HepG2 (cell line): ENCODE results near the gene PPP1R1B. TPM values are rescaled to one million over a fixed set of nuclear protein-coding genes. Genes with fewer than 3 reads are reported as not detected.

ENCODE experiments used
- FOSL1 ChIP-seq: sonication (generic); formaldehyde crosslinking; IDR thresholded peaks from 2 replicates; pipeline ENCODE4 v1.9.0; 2021; ENCODE audit warnings: missing genetic modification reagents, borderline replicate concordance
- FOXK1 ChIP-seq: sonication (generic); formaldehyde crosslinking; IDR thresholded peaks from 2 replicates; pipeline ENCODE4 v1.4.0; 2020; ENCODE audit warnings: low read depth, missing genetic modification reagents, borderline replicate concordance
- MTA1 ChIP-seq: sonication (generic); formaldehyde crosslinking; IDR thresholded peaks from 2 replicates; pipeline ENCODE4 v1.4.0; 2020; ENCODE audit warnings: missing genetic modification reagents, mild to moderate bottlenecking, borderline replicate concordance
- PCBP1 ChIP-seq: fragments of 200-400 bp; formaldehyde crosslinking; IDR thresholded peaks from 2 replicates; pipeline ENCODE4 v1.6.1; 2017; ENCODE audit warnings: mild to moderate bottlenecking, low read depth, low read length, borderline replicate concordance
- ZNF44 ChIP-seq: sonication (generic); formaldehyde crosslinking; IDR thresholded peaks from 2 replicates; pipeline ENCODE4 v1.5.1; 2020; ENCODE audit warnings: mild to moderate bottlenecking, missing genetic modification reagents
- ZNF589 ChIP-seq: sonication (generic); formaldehyde crosslinking; conservative IDR thresholded peaks from 2 replicates; pipeline ENCODE4 v1.8.0; 2022; ENCODE audit warnings: mild to moderate bottlenecking, moderate library complexity, missing genetic modification reagents
- ZNF7 ChIP-seq: IDR thresholded peaks from 2 replicates; pipeline ENCODE4 v1.6.1; 2016; ENCODE audit warnings: missing biosample characterization, missing genetic modification reagents
- polyA plus RNA-seq, 8 experiments: library from polyadenylated mRNA; depleted of rRNA in 3 of 8; stranded (reverse) in 7 of 8; unstranded in 1 of 8; fragments of >200 nt; fragmentation: Illumina TruSeq in 4 of 8; extraction: Trizol in 4 of 8; gene quantifications; 2 replicates each; pipeline versions ENCODE4 v1.2.1 to v1.2.3, GENCODE V29; 2011 to 2016; ENCODE audit warnings: low read depth in 4 of 8, missing spikeins in 1 of 8, mixed read lengths in 1 of 8; ENCODE audit not compliant: insufficient read depth in 1 of 8
- total RNA-seq, 5 experiments: library from RNA; depleted of rRNA; stranded (reverse); fragments of >200 nt; fragmentation: Illumina TruSeq; extraction: Trizol; gene quantifications; 2 replicates each; pipeline ENCODE4 v1.2.3, GENCODE V29; 2016; ENCODE audit warnings: low read depth in 1 of 5
- TF ChIP-seq, protein P1 (sequence below): sonication (generic); formaldehyde crosslinking; IDR thresholded peaks from 2 replicates; pipeline ENCODE4 v1.9.0; 2021; ENCODE audit warnings: missing genetic modification reagents, borderline replicate concordance
- TF ChIP-seq, protein P2 (sequence below): sonication (generic); formaldehyde crosslinking; conservative IDR thresholded peaks from 2 replicates; pipeline ENCODE4 v1.4.0; 2020; ENCODE audit warnings: missing genetic modification reagents
- TF ChIP-seq, protein P3 (sequence below): sonication (generic); formaldehyde crosslinking; IDR thresholded peaks from 2 replicates; pipeline ENCODE4; 2020; ENCODE audit warnings: missing genetic modification reagents, mild to moderate bottlenecking, borderline replicate concordance
- TF ChIP-seq, protein P4 (sequence below): sonication (generic); formaldehyde crosslinking; conservative IDR thresholded peaks from 2 replicates; pipeline ENCODE4 v1.8.0; 2022; ENCODE audit warnings: missing genetic modification reagents
- TF ChIP-seq, protein P5 (sequence below): sonication (generic); formaldehyde crosslinking; IDR thresholded peaks from 2 replicates; pipeline ENCODE4 v1.4.0; 2020; ENCODE audit warnings: missing genetic modification reagents
- TF ChIP-seq, protein P6 (sequence below): sonication (generic); formaldehyde crosslinking; IDR thresholded peaks from 2 replicates; pipeline ENCODE4 v1.9.0; 2022; ENCODE audit warnings: missing genetic modification reagents, mild to moderate bottlenecking, borderline replicate concordance
- TF ChIP-seq, protein P7 (sequence below): sonication (generic); IDR thresholded peaks from 2 replicates; pipeline ENCODE4 v1.6.1; 2016; ENCODE audit warnings: low read depth, borderline replicate concordance

The PPP1R1B gene
- total and polyA plus RNA-seq, 2 of the 13 experiments (the other 11 are each of a cell fraction or from before 2014, with no cell fraction given), result 0.08 TPM; not detected in 1

DNA sequence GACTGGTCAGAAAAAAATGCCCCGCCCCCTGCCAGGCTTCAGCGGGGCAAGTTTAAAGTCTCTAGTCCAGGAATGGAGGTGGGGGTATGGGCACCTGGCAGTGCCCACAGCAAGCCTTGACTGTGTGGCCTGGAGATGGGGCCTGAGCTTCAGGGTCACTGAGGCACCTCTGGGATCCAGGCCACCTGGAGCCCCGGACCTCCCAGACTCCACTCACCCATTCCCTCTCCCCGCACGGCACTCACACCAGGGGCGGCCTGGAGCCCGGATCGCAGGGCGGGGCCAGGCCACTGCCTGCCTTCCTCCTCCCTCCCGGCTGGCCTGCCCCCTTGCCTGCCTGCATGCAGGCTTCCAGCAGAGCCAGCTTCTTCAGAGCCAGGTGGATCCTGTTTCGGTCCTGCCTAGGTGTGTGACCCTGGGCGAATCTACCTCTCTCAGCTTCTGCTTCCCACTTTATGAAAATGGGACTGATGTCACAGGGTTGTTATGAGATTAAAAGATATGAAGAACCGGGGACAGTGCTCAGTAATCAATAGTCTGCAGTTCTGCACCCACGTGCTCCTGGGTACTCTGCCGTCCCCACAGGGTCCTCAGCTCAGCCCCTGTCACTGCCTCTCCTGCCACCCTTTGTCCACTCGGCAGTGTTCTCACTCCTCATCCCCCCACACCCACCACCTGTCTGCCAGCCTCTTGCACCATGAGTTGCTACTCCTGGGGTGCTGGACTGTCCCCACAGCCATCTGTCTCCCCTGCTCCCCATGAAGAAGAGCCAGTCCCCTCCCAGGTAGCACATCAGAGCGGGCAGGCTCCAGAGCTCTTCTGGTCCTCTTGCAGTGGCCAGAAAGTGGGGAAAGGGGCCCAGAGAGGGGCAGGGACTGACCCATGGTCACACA, 37.2 kb downstream of the PPP1R1B start (continued):
- TF ChIP-seq FOSL1 (CRISPR knock-in tag), result no peak
- TF ChIP-seq, protein P1, sequence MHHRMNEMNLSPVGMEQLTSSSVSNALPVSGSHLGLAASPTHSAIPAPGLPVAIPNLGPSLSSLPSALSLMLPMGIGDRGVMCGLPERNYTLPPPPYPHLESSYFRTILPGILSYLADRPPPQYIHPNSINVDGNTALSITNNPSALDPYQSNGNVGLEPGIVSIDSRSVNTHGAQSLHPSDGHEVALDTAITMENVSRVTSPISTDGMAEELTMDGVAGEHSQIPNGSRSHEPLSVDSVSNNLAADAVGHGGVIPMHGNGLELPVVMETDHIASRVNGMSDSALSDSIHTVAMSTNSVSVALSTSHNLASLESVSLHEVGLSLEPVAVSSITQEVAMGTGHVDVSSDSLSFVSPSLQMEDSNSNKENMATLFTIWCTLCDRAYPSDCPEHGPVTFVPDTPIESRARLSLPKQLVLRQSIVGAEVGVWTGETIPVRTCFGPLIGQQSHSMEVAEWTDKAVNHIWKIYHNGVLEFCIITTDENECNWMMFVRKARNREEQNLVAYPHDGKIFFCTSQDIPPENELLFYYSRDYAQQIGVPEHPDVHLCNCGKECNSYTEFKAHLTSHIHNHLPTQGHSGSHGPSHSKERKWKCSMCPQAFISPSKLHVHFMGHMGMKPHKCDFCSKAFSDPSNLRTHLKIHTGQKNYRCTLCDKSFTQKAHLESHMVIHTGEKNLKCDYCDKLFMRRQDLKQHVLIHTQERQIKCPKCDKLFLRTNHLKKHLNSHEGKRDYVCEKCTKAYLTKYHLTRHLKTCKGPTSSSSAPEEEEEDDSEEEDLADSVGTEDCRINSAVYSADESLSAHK (CRISPR knock-in tag), result no peak
- no peak for TF ChIP-seq FOXK1 (CRISPR knock-in tag)
- TF ChIP-seq PCBP1, result 0 out of 2 replicates have a peak, but pooled peaks have one; percentile 37
- 0 out of 2 replicates have a peak, but pooled peaks have one; percentile 22 for TF ChIP-seq ZNF44 (CRISPR knock-in tag)
- TF ChIP-seq, protein P2, sequence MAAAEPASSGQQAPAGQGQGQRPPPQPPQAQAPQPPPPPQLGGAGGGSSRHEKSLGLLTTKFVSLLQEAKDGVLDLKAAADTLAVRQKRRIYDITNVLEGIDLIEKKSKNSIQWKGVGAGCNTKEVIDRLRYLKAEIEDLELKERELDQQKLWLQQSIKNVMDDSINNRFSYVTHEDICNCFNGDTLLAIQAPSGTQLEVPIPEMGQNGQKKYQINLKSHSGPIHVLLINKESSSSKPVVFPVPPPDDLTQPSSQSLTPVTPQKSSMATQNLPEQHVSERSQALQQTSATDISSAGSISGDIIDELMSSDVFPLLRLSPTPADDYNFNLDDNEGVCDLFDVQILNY (CRISPR knock-in tag), result no peak
- TF ChIP-seq, protein P3, sequence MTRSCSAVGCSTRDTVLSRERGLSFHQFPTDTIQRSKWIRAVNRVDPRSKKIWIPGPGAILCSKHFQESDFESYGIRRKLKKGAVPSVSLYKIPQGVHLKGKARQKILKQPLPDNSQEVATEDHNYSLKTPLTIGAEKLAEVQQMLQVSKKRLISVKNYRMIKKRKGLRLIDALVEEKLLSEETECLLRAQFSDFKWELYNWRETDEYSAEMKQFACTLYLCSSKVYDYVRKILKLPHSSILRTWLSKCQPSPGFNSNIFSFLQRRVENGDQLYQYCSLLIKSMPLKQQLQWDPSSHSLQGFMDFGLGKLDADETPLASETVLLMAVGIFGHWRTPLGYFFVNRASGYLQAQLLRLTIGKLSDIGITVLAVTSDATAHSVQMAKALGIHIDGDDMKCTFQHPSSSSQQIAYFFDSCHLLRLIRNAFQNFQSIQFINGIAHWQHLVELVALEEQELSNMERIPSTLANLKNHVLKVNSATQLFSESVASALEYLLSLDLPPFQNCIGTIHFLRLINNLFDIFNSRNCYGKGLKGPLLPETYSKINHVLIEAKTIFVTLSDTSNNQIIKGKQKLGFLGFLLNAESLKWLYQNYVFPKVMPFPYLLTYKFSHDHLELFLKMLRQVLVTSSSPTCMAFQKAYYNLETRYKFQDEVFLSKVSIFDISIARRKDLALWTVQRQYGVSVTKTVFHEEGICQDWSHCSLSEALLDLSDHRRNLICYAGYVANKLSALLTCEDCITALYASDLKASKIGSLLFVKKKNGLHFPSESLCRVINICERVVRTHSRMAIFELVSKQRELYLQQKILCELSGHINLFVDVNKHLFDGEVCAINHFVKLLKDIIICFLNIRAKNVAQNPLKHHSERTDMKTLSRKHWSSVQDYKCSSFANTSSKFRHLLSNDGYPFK (CRISPR knock-in tag), result peak; percentile 52; the same call in 1 of the 2 replicates
- TF ChIP-seq ZNF589, result no peak
- TF ChIP-seq ZNF7, result no peak
- TF ChIP-seq, protein P4, sequence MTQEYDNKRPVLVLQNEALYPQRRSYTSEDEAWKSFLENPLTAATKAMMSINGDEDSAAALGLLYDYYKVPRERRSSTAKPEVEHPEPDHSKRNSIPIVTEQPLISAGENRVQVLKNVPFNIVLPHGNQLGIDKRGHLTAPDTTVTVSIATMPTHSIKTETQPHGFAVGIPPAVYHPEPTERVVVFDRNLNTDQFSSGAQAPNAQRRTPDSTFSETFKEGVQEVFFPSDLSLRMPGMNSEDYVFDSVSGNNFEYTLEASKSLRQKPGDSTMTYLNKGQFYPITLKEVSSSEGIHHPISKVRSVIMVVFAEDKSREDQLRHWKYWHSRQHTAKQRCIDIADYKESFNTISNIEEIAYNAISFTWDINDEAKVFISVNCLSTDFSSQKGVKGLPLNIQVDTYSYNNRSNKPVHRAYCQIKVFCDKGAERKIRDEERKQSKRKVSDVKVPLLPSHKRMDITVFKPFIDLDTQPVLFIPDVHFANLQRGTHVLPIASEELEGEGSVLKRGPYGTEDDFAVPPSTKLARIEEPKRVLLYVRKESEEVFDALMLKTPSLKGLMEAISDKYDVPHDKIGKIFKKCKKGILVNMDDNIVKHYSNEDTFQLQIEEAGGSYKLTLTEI, result no peak
- TF ChIP-seq, protein P5, sequence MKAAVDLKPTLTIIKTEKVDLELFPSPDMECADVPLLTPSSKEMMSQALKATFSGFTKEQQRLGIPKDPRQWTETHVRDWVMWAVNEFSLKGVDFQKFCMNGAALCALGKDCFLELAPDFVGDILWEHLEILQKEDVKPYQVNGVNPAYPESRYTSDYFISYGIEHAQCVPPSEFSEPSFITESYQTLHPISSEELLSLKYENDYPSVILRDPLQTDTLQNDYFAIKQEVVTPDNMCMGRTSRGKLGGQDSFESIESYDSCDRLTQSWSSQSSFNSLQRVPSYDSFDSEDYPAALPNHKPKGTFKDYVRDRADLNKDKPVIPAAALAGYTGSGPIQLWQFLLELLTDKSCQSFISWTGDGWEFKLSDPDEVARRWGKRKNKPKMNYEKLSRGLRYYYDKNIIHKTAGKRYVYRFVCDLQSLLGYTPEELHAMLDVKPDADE (CRISPR knock-in tag), result no peak
- 0 out of 2 replicates have a peak, but pooled peaks have one; percentile 13 for TF ChIP-seq MTA1
- TF ChIP-seq, protein P6, sequence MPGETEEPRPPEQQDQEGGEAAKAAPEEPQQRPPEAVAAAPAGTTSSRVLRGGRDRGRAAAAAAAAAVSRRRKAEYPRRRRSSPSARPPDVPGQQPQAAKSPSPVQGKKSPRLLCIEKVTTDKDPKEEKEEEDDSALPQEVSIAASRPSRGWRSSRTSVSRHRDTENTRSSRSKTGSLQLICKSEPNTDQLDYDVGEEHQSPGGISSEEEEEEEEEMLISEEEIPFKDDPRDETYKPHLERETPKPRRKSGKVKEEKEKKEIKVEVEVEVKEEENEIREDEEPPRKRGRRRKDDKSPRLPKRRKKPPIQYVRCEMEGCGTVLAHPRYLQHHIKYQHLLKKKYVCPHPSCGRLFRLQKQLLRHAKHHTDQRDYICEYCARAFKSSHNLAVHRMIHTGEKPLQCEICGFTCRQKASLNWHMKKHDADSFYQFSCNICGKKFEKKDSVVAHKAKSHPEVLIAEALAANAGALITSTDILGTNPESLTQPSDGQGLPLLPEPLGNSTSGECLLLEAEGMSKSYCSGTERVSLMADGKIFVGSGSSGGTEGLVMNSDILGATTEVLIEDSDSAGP (CRISPR knock-in tag), result peak; percentile 34; the same call in 1 of the 2 replicates
- TF ChIP-seq, protein P7, sequence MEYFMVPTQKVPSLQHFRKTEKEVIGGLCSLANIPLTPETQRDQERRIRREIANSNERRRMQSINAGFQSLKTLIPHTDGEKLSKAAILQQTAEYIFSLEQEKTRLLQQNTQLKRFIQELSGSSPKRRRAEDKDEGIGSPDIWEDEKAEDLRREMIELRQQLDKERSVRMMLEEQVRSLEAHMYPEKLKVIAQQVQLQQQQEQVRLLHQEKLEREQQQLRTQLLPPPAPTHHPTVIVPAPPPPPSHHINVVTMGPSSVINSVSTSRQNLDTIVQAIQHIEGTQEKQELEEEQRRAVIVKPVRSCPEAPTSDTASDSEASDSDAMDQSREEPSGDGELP, result no peak
